Stimulated activated CD8-positive, alpha-beta memory T cell treated with anti-CD3 and anti-CD28 coated beads, Interleukin-12 subunit alpha, Interleukin-12 subunit beta, amount 100 ng/mL, for 1 hour (primary cell): ENCODE results near the gene CSNK1G2.
"Not testable (repeated sequence)": the region's sequence is repeated elsewhere in the genome, so short reads cannot be mapped to it uniquely, and the experiment has no call there.

Source experiments
- DNase-seq: peaks from one replicate; pipeline ENCODE4 v3.0.0-alpha.2; 2020; ENCODE audit warnings: low read depth

The CSNK1G2 gene

GRCh38 chr19:1988464-1988863 is 47.5 kb downstream of the CSNK1G2 start:
- DNase-seq, result not testable (repeated sequence)

- no peak for DNase-seq
These were observed 48.7 kb downstream of the CSNK1G2 start for GRCh38 chr19:1989513-1990229.

GRCh38 chr19:1990230-1991017 is 49.5 kb downstream of the CSNK1G2 start:
- no peak for DNase-seq

- no peak for DNase-seq
These were observed 50.3 kb downstream of the CSNK1G2 start for GRCh38 chr19:1991018-1991913.

GRCh38 chr19:1992759-1993260 is 51.8 kb downstream of the CSNK1G2 start:
- DNase-seq, result no peak

GRCh38 chr19:1997353-1998233 is 56.6 kb downstream of the CSNK1G2 start:
- no peak for DNase-seq

GRCh38 chr19:1998712-1999708 is 58.0 kb downstream of the CSNK1G2 start:
- DNase-seq, result no peak

- no peak for DNase-seq
These were observed 59.0 kb downstream of the CSNK1G2 start for GRCh38 chr19:1999856-2000515.

GRCh38 chr19:2003874-2004273 is 62.9 kb downstream of the CSNK1G2 start:
- DNase-seq, result no peak

- DNase-seq, result no peak
These were observed 69.2 kb downstream of the CSNK1G2 start for GRCh38 chr19:2010135-2010668.

- no peak for DNase-seq
These were observed 70.2 kb downstream of the CSNK1G2 start for GRCh38 chr19:2011169-2011568.

- DNase-seq, result no peak
These were observed 72.1 kb downstream of the CSNK1G2 start for GRCh38 chr19:2012941-2013682.

GRCh38 chr19:2013683-2013961 is 72.7 kb downstream of the CSNK1G2 start:
- DNase-seq, result no peak

- DNase-seq, result no peak
These were observed 73.2 kb downstream of the CSNK1G2 start for GRCh38 chr19:2014131-2014571.

GRCh38 chr19:2014731-2015607 is 74.0 kb downstream of the CSNK1G2 start:
- DNase-seq, result no peak

- peak; percentile 26 for DNase-seq
These were observed 74.6 kb downstream of the CSNK1G2 start, which contains the start of gene BTBD2 for GRCh38 chr19:2015608-2015950. TSS of gene BTBD2 (minus strand) at chr19:2015714. CDS start at chr19:2015703, 11 bp downstream.

GRCh38 chr19:2016041-2016807 is 75.3 kb downstream of the CSNK1G2 start:
- peak; percentile 14 for DNase-seq
